NCI-H1436 treated with DMSO at 0.1 percent for 48 hours (cell line): ENCODE results near the gene TAF7.
"Not testable (repeated sequence)": the region's sequence is repeated elsewhere in the genome, so short reads cannot be mapped to it uniquely, and the experiment has no call there.

Experiments
- DNase-seq: peaks from one replicate; lab custom pipeline; 2025; lab: John Stamatoyannopoulos, UW

The TAF7 gene

DNA sequence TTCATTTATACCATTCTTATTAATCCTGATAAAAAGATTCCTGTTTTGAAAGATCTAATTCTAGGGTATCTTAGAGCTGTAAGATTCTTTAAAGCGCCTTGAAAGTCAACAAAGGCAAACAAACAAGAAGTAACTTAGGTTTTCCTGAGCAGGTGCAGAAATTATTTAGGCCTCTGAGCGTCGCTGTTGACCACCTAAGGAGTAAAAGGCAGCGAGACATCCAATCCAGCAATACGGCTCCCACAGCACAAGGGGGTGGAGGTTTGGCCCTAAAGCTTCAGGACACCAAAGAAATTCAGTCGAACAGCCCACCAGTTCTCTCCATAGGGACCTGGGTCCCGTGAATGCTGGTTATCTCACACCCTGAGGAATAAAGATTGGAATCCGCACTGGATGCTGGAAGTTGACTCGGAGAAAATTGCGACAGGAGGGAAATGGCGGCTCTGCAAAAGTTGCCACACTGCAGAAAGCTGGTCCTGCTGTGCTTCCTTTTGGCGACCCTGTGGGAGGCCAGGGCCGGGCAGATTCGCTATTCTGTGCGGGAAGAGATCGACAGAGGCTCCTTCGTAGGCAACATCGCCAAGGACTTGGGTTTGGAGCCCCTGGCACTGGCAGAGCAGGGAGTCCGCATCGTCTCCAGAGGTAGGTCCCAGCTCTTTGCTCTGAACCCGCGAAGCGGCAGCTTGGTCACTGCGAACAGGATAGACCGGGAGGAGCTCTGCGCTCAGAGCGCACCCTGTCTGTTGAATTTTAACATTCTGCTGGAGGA is 18.1 kb upstream of the TAF7 start, which contains the start of gene PCDHGA2:
PCDHGA2 (plus strand) TSS at position 223 of the 769 bp plus-strand sequence.
- no peak for DNase-seq

DNA sequence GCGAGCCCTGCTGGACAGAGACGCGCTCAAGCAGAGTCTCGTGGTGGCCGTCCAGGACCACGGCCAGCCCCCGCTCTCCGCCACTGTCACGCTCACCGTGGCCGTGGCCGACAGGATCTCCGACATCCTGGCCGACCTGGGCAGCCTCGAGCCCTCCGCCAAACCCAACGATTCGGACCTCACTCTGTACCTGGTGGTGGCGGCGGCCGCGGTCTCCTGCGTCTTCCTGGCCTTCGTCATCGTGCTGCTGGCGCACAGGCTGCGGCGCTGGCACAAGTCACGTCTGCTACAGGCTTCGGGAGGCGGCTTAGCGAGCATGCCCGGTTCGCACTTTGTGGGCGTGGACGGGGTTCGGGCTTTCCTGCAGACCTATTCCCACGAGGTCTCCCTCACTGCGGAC is 12.0 kb upstream of the TAF7 start:
- not testable (repeated sequence) for DNase-seq

DNA sequence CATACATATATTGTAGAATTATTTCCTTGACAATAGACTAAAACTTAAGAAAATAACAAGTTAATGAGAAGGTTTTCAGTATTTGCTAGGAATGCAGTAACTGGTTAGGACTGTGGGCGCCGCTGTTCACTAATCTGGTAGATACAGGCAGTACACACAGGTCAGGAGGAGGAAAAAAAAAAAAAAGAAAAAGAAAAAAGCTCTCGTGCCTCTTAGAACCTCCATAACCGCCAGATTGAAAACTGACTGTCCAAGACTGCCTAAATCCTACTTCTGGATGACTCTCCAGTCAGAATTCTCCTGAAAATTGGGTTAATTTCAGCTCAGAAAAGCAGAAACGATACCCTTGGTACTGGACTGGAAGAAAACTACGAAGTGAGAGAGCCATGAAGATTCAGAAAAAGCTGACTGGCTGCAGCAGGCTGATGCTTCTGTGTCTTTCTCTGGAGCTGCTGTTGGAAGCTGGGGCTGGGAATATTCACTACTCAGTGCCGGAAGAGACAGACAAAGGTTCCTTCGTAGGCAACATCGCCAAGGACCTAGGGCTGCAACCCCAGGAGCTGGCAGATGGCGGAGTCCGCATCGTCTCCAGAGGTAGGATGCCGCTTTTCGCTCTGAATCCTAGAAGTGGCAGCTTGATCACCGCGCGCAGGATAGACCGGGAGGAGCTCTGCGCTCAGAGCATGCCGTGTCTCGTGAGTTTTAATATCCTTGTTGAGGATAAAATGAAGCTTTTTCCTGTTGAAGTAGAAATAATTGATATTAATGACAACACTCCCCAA is 9.9 kb upstream of the TAF7 start, which contains the start of gene PCDHGA1:
PCDHGA1 (plus strand) TSS at position 216 of the 782 bp plus-strand sequence.
- DNase-seq, result no peak

DNA sequence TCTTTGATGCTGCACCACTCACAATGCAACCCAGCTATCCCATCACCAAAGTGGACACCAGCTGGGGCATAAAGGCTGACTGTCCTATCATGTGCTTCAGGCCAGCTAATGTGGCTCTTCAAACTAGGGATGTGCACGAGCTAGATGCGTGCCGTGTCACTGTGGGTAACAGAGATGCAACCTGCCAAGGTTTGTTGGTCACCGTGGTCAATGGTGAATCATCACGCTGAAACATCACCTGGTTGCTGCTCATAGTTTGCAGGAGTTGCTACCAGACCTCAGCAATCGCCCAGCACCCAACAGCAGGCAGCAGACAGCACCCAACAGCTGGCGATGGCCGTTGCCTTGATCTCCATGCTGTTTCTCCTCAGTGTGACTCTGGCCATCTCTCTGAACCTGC is 7.6 kb upstream of the TAF7 start:
- DNase-seq, result no peak

DNA sequence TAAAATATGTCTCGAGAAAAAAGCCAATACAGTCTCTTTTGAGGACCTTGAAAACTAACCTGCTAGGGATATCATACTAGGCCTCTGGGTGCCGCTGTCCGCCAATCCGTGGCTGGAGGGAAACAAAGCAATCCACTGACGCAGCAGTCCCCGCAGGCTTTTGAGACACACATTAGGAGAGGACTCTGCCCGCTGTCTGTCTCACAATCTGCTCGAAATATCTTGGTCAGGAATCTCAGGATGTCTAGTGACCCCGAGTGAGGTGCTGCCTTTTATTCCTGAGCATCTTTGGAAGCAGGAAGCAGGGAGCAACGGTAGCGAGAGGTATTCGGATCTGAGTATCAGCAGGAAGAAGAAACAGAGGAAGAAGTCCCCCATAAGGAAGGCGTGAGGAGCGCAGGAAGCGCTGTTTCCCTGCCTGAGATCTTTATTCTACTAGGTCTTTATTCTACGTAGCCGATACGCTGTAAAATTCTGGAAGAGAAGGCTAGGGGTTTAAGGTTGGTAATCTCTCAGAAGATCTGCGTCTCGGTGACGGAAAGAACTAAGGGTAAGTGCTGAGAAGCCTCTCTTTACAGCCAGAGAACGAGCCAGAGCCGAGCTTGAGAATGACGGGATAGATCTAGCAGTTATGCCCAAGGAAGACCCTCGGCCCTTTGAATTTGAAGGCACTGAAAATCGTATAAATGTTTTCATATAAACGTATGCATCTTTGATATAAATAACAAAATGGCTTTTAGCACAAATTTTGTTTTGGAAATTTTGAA is 5.7 kb upstream of the TAF7 start:
- DNase-seq, result no peak

DNA sequence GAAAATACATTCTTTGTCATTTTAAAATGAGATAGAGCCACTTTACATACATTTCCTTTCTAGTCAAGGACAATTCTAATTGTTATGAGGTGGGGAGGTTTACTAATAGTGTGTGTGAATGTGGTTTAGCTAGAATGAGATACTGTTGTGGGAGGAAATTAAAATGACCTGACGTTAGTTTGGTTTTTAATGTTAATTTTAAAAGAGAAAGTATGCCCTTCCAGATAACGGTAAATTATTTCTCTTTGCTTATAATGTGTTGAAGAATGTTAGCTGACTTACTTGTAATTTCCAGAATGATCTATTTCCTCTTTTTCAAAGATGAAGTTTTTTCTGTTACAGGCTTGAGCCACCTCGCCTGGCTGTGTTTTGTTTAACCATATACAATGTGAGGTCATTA is 1.7 kb upstream of the TAF7 start:
- no peak for DNase-seq

DNA sequence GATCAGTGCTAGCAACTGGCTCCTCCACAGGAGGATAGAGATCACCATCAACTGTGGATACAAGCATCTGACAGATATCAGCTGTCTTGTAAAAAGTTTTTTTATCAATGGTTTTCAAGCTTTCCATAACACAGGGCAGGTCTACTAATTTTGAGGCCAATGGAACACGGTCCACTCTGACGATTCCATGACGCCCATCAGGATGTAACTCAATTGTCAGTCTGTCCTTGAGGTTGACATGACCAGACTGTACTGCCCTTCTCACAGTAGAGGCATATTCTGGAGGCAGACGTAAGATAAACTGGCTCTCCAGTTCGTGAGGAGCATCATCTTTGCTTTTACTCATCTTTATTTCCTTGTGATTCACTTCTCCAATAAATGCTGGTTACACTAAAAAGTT is 885 bp downstream of the TAF7 start:
- no peak for DNase-seq

DNA sequence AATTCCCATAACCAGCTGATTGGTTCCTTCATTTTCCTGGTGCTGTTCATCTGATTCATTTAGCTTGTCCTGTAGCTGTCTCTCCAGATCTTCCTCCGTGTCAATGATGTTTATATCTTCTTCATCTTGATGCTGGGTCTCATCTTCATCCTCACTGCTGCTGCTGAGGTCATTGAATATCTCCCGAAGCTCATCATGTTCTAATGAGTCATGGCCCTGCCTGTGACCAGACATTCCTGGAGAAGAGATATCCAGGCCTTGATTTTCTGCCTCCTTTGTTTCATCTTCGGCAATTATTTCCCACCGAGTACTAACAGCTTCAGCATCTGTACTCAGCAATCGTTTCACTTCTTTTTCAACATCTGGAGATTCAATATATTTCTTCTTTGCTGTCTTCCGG is 1.4 kb downstream of the TAF7 start:
- no peak for DNase-seq

DNA sequence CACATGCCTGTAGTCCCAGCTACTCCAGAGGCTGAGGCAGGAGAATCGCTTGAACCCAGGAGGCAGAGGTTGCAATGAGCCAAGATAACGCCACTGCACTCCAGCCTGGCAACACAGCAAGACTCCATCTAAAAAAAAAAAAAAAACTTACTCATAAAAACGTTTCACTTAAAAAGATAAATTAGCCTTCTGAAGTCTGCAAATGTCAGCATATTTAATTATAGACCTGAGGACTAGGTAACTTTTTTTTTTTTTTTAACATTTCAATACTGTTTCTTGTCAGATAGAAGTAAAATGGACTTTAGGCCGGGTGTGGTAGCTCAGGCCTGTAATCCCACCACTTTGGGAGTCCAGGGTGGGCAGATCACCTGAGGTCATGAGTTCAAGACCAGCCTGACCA is 3.6 kb downstream of the TAF7 start:
- not testable (repeated sequence) for DNase-seq

DNA sequence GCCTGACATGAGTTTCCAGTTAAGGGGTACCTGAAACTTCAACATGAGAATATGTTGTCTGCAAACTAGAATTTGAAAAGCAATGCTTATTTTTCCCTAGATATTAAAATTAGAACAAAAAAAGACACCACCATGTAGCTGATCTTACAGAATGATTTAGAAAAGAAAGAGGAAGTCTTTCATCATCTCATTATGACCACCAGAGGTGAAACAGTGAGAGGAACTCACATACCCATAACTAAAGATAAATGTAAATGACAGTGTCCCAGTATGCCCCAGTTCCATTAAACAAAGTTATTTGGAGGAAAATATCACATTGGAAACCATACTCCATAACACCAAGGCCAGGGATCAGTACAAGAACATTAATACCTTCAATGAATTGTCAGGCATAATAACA is 6.9 kb downstream of the TAF7 start:
- DNase-seq, result no peak

DNA sequence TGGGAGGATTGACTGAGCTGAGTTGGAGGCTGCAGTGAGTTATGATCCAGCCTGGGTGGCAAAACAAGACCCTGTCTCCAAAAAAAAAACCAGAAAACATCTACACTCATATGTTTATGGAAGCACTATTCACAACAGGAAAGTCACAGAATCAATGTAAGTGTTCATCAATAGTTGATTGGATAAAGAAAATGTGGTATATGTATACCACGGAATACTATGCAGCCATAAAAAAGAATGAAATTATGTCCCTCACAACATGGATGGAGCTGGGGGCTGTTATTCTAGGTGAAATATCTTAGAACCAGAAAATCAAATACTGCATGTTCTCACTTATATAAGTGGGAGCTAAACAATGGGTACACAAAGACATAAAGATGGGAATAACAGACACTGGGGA is 14.0 kb downstream of the TAF7 start:
- no peak for DNase-seq

DNA sequence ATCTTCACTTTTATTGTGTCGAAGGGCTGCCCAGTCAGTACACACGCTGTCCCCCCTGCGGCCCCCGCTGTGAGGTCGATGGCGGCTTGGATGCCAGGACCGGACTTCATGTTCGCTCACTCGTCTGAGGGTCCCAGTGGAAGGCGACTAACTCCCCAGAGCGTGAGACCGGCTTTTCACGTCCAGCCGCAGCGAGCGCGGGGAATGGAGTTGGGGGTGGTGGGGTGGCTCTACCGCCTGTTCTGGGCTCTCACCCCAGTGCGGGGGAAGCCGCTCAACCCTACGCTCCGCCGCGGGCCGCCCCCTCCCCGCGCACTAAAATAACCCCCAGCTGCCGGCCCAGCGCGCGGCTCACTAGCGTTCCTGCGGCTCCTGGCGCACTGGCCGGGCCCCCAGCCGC is 16.8 kb downstream of the TAF7 start, which contains the start of gene SLC25A2:
SLC25A2 (minus strand) TSS at position 294 of the 400 bp plus-strand sequence; CDS start at position 110, 184 bp downstream.
- DNase-seq, result no peak

DNA sequence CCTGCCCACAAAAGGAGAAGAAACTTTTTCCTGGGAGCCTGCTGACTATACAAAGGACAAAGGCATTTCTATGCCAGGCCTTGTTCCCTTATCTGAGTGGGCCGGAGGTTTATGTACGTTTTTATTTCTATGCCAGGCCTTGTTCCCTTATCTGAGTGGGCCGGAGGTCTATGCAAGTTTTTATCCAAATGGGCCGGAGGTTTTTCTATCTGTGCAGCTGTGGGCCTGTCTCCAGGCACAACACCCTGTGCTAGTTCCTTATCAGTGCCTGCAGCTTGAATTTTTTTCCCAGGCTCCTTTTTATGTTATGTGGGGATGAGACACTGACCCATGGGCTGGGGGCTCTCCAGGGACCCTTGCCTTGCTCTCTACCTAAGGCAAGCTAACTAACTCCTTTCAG is 22.2 kb downstream of the TAF7 start:
- DNase-seq, result no peak

DNA sequence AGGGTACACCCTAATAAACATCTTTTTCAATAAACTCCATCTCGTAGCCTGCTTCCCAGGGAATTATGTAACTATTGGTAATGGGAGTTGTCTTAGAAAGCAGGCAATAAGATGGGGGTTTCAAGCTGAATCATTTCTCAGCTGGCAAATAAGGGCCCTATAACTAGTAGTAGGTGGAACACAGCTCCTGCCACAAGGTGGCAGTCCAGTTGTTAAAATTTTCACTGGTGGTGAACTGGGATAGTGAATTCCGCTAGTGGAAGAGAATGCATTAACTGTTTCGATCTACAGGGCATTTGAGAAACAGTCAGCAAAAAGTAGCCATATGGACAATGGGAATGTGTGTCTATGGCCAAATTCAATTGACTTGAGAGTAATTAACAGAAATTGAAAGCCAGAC is 47.7 kb downstream of the TAF7 start:
- no peak for DNase-seq

DNA sequence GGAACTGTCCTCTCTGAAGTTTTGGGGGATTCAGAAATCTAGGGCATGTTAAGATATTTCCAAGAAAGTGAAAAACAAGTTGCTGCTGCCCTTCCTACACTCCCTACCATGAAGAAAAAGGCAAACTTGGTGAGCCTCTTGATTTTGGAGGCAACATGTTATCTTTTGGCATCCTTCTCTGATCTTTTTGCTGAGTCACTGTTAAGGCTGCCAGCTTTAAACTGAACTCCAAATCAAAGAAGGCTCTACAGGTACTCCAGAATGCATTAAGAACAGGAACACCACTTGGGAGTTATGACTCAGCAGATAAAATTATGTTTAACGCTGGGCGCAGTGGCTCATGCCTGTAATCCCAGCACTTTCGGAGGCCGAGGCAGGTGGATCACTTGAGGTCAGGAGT is 51.4 kb downstream of the TAF7 start:
- DNase-seq, result no peak
